NB4 (cell line): ENCODE results near the gene CACNA2D2.

ENCODE experiments used
- CTCF ChIP-seq: IDR thresholded peaks from one replicate; pipeline ENCODE4 v1.5.1; 2012; ENCODE audit warnings: low read depth, low read length
- MAX ChIP-seq: IDR thresholded peaks from 2 replicates; pipeline ENCODE4 v1.6.1; 2011; ENCODE audit warnings: low read depth, low read length
- POLR2A ChIP-seq: IDR thresholded peaks from 2 replicates; pipeline ENCODE4 v1.6.1; 2011; ENCODE audit warnings: mild to moderate bottlenecking; ENCODE audit not compliant: insufficient read length; ENCODE audit errors: extremely low read depth

- TF ChIP-seq CTCF (no peak), POLR2A (no peak), MAX (no peak)
Observed at GRCh38 chr3:50396502-50396901, 106.9 kb downstream of the CACNA2D2 start.
